Liver (tissue), 9 donors: ENCODE results near the gene PAWR. TPM values are rescaled to one million over a fixed set of nuclear protein-coding genes. Genes with fewer than 3 reads are reported as not detected.

Experiments used
- DNase-seq: peaks from one replicate; pipeline ENCODE4 v3.0.0-alpha.2; 2017; ENCODE audit warnings: low spot score
- H3K27ac ChIP-seq, 2 donors: one replicate each; pipeline ENCODE4 v1.7.0; 2013; ENCODE audit warnings: inconsistent platforms in 2 of 2, low read length in 2 of 2, control low read depth in 1 of 2, low read depth in 1 of 2, mild to moderate bottlenecking in 1 of 2
- H3K27me3 ChIP-seq, 4 donors: one replicate each; pipeline versions ENCODE4 v1.6.1 to v1.7.0; 2013; ENCODE audit warnings: low read length in 3 of 4, inconsistent platforms in 1 of 4, mild to moderate bottlenecking in 1 of 4, moderate library complexity in 1 of 4; ENCODE audit not compliant: control insufficient read depth in 4 of 4, insufficient read depth in 4 of 4
- H3K36me3 ChIP-seq, 4 donors: one replicate each; pipeline versions ENCODE4 v1.6.1 to v1.7.0; 2013; ENCODE audit warnings: low read length in 3 of 4, mild to moderate bottlenecking in 3 of 4, low read depth in 1 of 4, moderate library complexity in 1 of 4; ENCODE audit not compliant: control insufficient read depth in 4 of 4, insufficient read depth in 3 of 4
- H3K4me1 ChIP-seq, 4 donors: one replicate each; pipeline versions ENCODE4 v1.6.1 to v1.7.0; 2013; ENCODE audit warnings: low read length in 3 of 4, mild to moderate bottlenecking in 3 of 4, moderate library complexity in 1 of 4; ENCODE audit not compliant: control insufficient read depth in 4 of 4, insufficient read depth in 4 of 4
- H3K4me3 ChIP-seq, 3 donors: one replicate each; pipeline versions ENCODE4 v1.6.1 to v1.7.0; 2013; ENCODE audit warnings: low read length in 3 of 3, control low read depth in 1 of 3, low read depth in 1 of 3, mild to moderate bottlenecking in 1 of 3
- H3K9ac ChIP-seq, 2 donors: one replicate each; pipeline ENCODE4 v1.7.0; 2013; ENCODE audit warnings: low read length in 2 of 2, mild to moderate bottlenecking in 2 of 2, moderate library complexity in 2 of 2, control low read depth in 1 of 2, low read depth in 1 of 2
- H3K9me3 ChIP-seq, 4 donors: one replicate each; pipeline versions ENCODE4 v1.6.1 to v1.7.0; 2013; ENCODE audit warnings: low read length in 3 of 4; ENCODE audit not compliant: control insufficient read depth in 4 of 4
- ATF3 ChIP-seq: IDR thresholded peaks from 2 replicates; pipeline ENCODE4 v1.6.1; 2016; ENCODE audit warnings: antibody characterized with exemption
- CTCF ChIP-seq: fragments of 150-350 bp; IDR thresholded peaks from 2 replicates; pipeline ENCODE4 v1.5.1; 2017; ENCODE audit warnings: improper control_type of control experiment, low read depth, low read length; ENCODE audit not compliant: missing input control
- FOXA1 ChIP-seq: IDR thresholded peaks from 2 replicates; pipeline ENCODE4 v1.6.1; 2016; ENCODE audit warnings: antibody characterized with exemption
- HNF4A ChIP-seq, 2 donors: conservative IDR thresholded peaks; 2 replicates each; pipeline ENCODE4 v1.6.1; 2016; ENCODE audit warnings: antibody characterized with exemption in 2 of 2, mild to moderate bottlenecking in 2 of 2
- JUND ChIP-seq, 2 donors: IDR thresholded peaks; 2 replicates each; pipeline ENCODE4 v1.6.1; 2016; ENCODE audit warnings: antibody characterized with exemption in 2 of 2
- MAX ChIP-seq: IDR thresholded peaks from 2 replicates; pipeline ENCODE4 v1.6.1; 2016; ENCODE audit warnings: antibody characterized with exemption
- NR2F2 ChIP-seq: IDR thresholded peaks from 2 replicates; pipeline ENCODE4 v1.6.1; 2016; ENCODE audit warnings: antibody characterized with exemption
- RAD21 ChIP-seq, 2 donors: IDR thresholded peaks; 2 replicates each; pipeline ENCODE4 v1.6.1; 2016; ENCODE audit warnings: antibody characterized with exemption in 2 of 2, mild to moderate bottlenecking in 2 of 2
- REST ChIP-seq: IDR thresholded peaks from 2 replicates; pipeline ENCODE4 v1.6.1; 2016; ENCODE audit warnings: antibody characterized with exemption, mild to moderate bottlenecking
- RXRA ChIP-seq, 2 donors: IDR thresholded peaks; 2 replicates each; pipeline ENCODE4 v1.6.1; 2017 to 2018; ENCODE audit warnings: antibody characterized with exemption in 2 of 2, mild to moderate bottlenecking in 1 of 2
- SP1 ChIP-seq: IDR thresholded peaks from 2 replicates; pipeline ENCODE4 v1.6.1; 2018; ENCODE audit warnings: antibody characterized with exemption, mild to moderate bottlenecking
- TAF1 ChIP-seq: conservative IDR thresholded peaks from 2 replicates; pipeline ENCODE4 v1.6.1; 2016; ENCODE audit warnings: antibody characterized with exemption, mild to moderate bottlenecking
- YY1 ChIP-seq: IDR thresholded peaks from 2 replicates; pipeline ENCODE4 v1.6.1; 2016; ENCODE audit warnings: antibody characterized with exemption, mild to moderate bottlenecking
- ZBTB33 ChIP-seq: IDR thresholded peaks from 2 replicates; pipeline ENCODE4 v1.6.1; 2016; ENCODE audit warnings: antibody characterized with exemption
- WGBS: extraction: QIAGEN DNeasy Blood & Tissue Kit; methylation state at CpG from one replicate; pipeline ENCODE4 v1.1.7; 2013; 5-methylcytosine and 5-hydroxymethylcytosine counted together
- polyA plus RNA-seq, 2 donors: library from polyadenylated mRNA; stranded (reverse) in 1 of 2; unstranded in 1 of 2; fragments of 200-250 nt in 1 of 2; fragments of >200 nt in 1 of 2; fragmentation: Nextera tagmentation in 1 of 2; extraction: Ambion mirVana in 1 of 2; gene quantifications; one replicate each; pipeline versions ENCODE4 v1.2.1 to v1.2.3, GENCODE V29; 2013 to 2015
- total RNA-seq, 2 donors: library from RNA; depleted of rRNA; stranded (reverse); fragments of >200 nt; gene quantifications; one replicate each; pipeline ENCODE4 v1.2.3, GENCODE V29; 2014
- donor health status: healthy.
- donor health status: healthy.
- donor health status: healthy.
- donor health status: healthy.
- donor health status: healthy.

PAWR gene
- total and polyA plus RNA-seq, 4 donors, result 6.1 to 24.1 (median 9.9) TPM

GRCh38 chr12:79547735-79548609 lies 142.8 kb downstream of the PAWR start:
- peak; percentile 33 to 48 for TF ChIP-seq HNF4A (conservative IDR thresholded peaks at IDR 0.05)
- TF ChIP-seq CTCF, result peak; percentile 60
- peak; percentile 45 to 56 for TF ChIP-seq RXRA (IDR thresholded peaks at IDR 0.05)
- peak; percentile 46 for TF ChIP-seq SP1
- TF ChIP-seq YY1, result no peak
- TF ChIP-seq NR2F2, result peak; percentile 93
- TF ChIP-seq MAX, result no peak
- TF ChIP-seq ZBTB33, result peak; percentile 13
- TF ChIP-seq JUND (IDR thresholded peaks at IDR 0.05), result no peak
- peak; percentile 13 for TF ChIP-seq REST
- TF ChIP-seq RAD21 (IDR thresholded peaks at IDR 0.05), result peak; percentile 83 to 89
- no peak overlapping the region for H3K9ac ChIP-seq
- DNase-seq, result no peak

GRCh38 chr12:79547044-79547734 lies 143.6 kb downstream of the PAWR start:
- no peaks in the 10 kb centered on the region for H3K9me3 ChIP-seq
- no peak overlapping the region for H3K4me3 ChIP-seq
- peaks cover 2 to 7% (median 5%) of the 10 kb centered on the region in 4 donors for H3K4me1 ChIP-seq
- no peak for TF ChIP-seq MAX
- TF ChIP-seq FOXA1, result no peak
- TF ChIP-seq TAF1, result no peak
- TF ChIP-seq ATF3, result no peak
- no peak for TF ChIP-seq NR2F2
- H3K27ac ChIP-seq, result no peak overlapping the region
- H3K27me3 ChIP-seq, result no peaks in the 10 kb centered on the region
- WGBS, result 57% methylated on average over 5 of the region's 5 CpGs
- H3K36me3 ChIP-seq, result no peaks in the 10 kb centered on the region
- H3K9ac ChIP-seq, result no peak overlapping the region
- no peak for DNase-seq

More at GRCh38 chr12:79547735-79548609, 142.8 kb downstream of the PAWR start:
- no peaks in the 10 kb centered on the region for H3K27me3 ChIP-seq
- no peak overlapping the region for H3K4me3 ChIP-seq
- whole genome bisulfite sequencing, result 39% methylated on average over 8 of the region's 8 CpGs
- H3K9me3 ChIP-seq, result no peaks in the 10 kb centered on the region
- H3K4me1 ChIP-seq, result peaks cover 2 to 7% (median 5%) of the 10 kb centered on the region in 4 donors
- H3K27ac ChIP-seq, result peak overlapping the region in 1 of 2 donors; percentile 43
- H3K36me3 ChIP-seq, result no peaks in the 10 kb centered on the region
